SK-N-MC (cell line): ENCODE results near the gene PTPRN2.
"Not testable (repeated sequence)": the region's sequence is repeated elsewhere in the genome, so short reads cannot be mapped to it uniquely, and the experiment has no call there.

ENCODE experiments used
- DNase-seq: peaks from one replicate; pipeline ENCODE4 v3.0.0-alpha.2; 2011; ENCODE audit warnings: low read depth, low spot score
- H3K27ac ChIP-seq: fragments of 200-600 bp; sonication (generic); 2 replicates; pipeline ENCODE4 v1.5.1; 2016; ENCODE audit warnings: mixed run types
- H3K36me3 ChIP-seq: fragments of 200-600 bp; sonication (generic); 2 replicates; pipeline ENCODE4 v1.6.1; 2017; ENCODE audit warnings: antibody characterized with exemption, low read length, mixed read lengths; ENCODE audit not compliant: insufficient read depth
- H3K4me3 ChIP-seq: fragments of 200-600 bp; sonication (generic); 2 replicates; pipeline ENCODE4 v1.5.1; 2016
- H3K9ac ChIP-seq: fragments of 200-600 bp; sonication (generic); 2 replicates; pipeline ENCODE4 v1.8.0; 2017; ENCODE audit warnings: mixed run types, mixed read lengths; ENCODE audit not compliant: insufficient read length
- H3K9me3 ChIP-seq: fragments of 200-600 bp; sonication (generic); 2 replicates; pipeline ENCODE4 v1.6.1; 2017; ENCODE audit warnings: low read depth, mild to moderate bottlenecking, antibody characterized with exemption, low read length, moderate library complexity, mixed read lengths
- EZH2 ChIP-seq: fragments of 200-600 bp; sonication (generic); IDR thresholded peaks from one replicate; pipeline ENCODE4 v1.6.1; 2017; ENCODE audit warnings: antibody characterized with exemption
- FOXP2 ChIP-seq: optimal IDR thresholded peaks from 2 replicates; pipeline ENCODE3; 2011; ENCODE audit warnings: mild to moderate bottlenecking, moderate library complexity; ENCODE audit not compliant: insufficient read depth; ENCODE audit errors: extremely low read length, control extremely low read depth
- POLR2AphosphoS5 ChIP-seq: IDR thresholded peaks from 2 replicates; pipeline ENCODE4 v1.6.1; 2012; ENCODE audit warnings: mild to moderate bottlenecking, low read depth, low read length, borderline replicate concordance

Gene PTPRN2

GRCh38 chr7:158507917-158508316 is 79.7 kb downstream of the PTPRN2 start:
- H3K36me3 ChIP-seq: no peaks in the 10 kb centered on the region
- DNase-seq: no peak
- no peak for TF ChIP-seq EZH2
- TF ChIP-seq POLR2AphosphoS5: no peak
- no peak for TF ChIP-seq FOXP2
- no peak overlapping the region for H3K9ac ChIP-seq
- no peak overlapping the region for H3K27ac ChIP-seq
- H3K9me3 ChIP-seq: no peaks in the 10 kb centered on the region
- no peak overlapping the region for H3K4me3 ChIP-seq

GRCh38 chr7:158507175-158507574 is 80.4 kb downstream of the PTPRN2 start:
- not testable (repeated sequence) for H3K4me3 ChIP-seq, H3K9me3 ChIP-seq, H3K9ac ChIP-seq, H3K27ac ChIP-seq, DNase-seq, H3K36me3 ChIP-seq

- Histone ChIP-seq H3K9me3 (no peaks in the 10 kb centered on the region), H3K27ac (no peak overlapping the region), H3K36me3 (no peaks in the 10 kb centered on the region), H3K4me3 (no peak overlapping the region), H3K9ac (no peak overlapping the region)
- DNase-seq: no peak
- TF ChIP-seq EZH2: no peak
- TF ChIP-seq FOXP2: no peak
- TF ChIP-seq POLR2AphosphoS5: no peak
Measured at GRCh38 chr7:158506626-158507025, 81.0 kb downstream of the PTPRN2 start.

GRCh38 chr7:158505683-158506082 is 81.9 kb downstream of the PTPRN2 start:
- no peak overlapping the region for H3K9ac ChIP-seq
- H3K27ac ChIP-seq: no peak overlapping the region
- H3K4me3 ChIP-seq: no peak overlapping the region
- no peak for TF ChIP-seq EZH2
- TF ChIP-seq POLR2AphosphoS5: no peak
- no peak for TF ChIP-seq FOXP2
- DNase-seq: no peak
- H3K9me3 ChIP-seq: no peaks in the 10 kb centered on the region
- H3K36me3 ChIP-seq: no peaks in the 10 kb centered on the region

GRCh38 chr7:158502068-158502750 is 85.4 kb downstream of the PTPRN2 start:
- DNase-seq: no peak
- no peak overlapping the region for H3K9ac ChIP-seq
- H3K4me3 ChIP-seq: no peak overlapping the region
- TF ChIP-seq EZH2 (no peak), POLR2AphosphoS5 (no peak), FOXP2 (no peak)
- no peaks in the 10 kb centered on the region for H3K36me3 ChIP-seq
- no peak overlapping the region for H3K27ac ChIP-seq
- H3K9me3 ChIP-seq: no peaks in the 10 kb centered on the region

- H3K9me3 ChIP-seq: no peaks in the 10 kb centered on the region
- H3K4me3 ChIP-seq: no peak overlapping the region
- DNase-seq: no peak
- TF ChIP-seq EZH2: no peak
- no peak for TF ChIP-seq POLR2AphosphoS5
- TF ChIP-seq FOXP2: no peak
- H3K27ac ChIP-seq: no peak overlapping the region
- H3K9ac ChIP-seq: no peak overlapping the region
- no peaks in the 10 kb centered on the region for H3K36me3 ChIP-seq
Measured at GRCh38 chr7:158501393-158502067, 86.1 kb downstream of the PTPRN2 start.

- Histone ChIP-seq H3K4me3 (no peak overlapping the region), H3K9ac (no peak overlapping the region), H3K9me3 (no peaks in the 10 kb centered on the region), H3K27ac (no peak overlapping the region), H3K36me3 (no peaks in the 10 kb centered on the region)
- DNase-seq: no peak
- TF ChIP-seq FOXP2 (no peak), EZH2 (no peak), POLR2AphosphoS5 (no peak)
Measured at GRCh38 chr7:158500651-158501052, 87.0 kb downstream of the PTPRN2 start.

GRCh38 chr7:158499082-158499455 is 88.6 kb downstream of the PTPRN2 start:
- no peak for TF ChIP-seq FOXP2
- no peak for TF ChIP-seq POLR2AphosphoS5
- no peak for TF ChIP-seq EZH2
- H3K9me3 ChIP-seq: no peaks in the 10 kb centered on the region
- no peaks in the 10 kb centered on the region for H3K36me3 ChIP-seq
- H3K27ac ChIP-seq: no peak overlapping the region
- no peak for DNase-seq
- H3K4me3 ChIP-seq: no peak overlapping the region
- H3K9ac ChIP-seq: no peak overlapping the region

- Histone ChIP-seq H3K36me3 (no peaks in the 10 kb centered on the region), H3K9ac (no peak overlapping the region), H3K9me3 (no peaks in the 10 kb centered on the region), H3K4me3 (no peak overlapping the region), H3K27ac (no peak overlapping the region)
- DNase-seq: no peak
- TF ChIP-seq FOXP2 (no peak), POLR2AphosphoS5 (no peak), EZH2 (no peak)
Measured at GRCh38 chr7:158498443-158499081, 89.1 kb downstream of the PTPRN2 start.
